Endodermal cell (in vitro differentiated cells): Measurements from ENCODE around the gene MICB. TPM values are rescaled to one million over a fixed set of nuclear protein-coding genes. Genes with fewer than 3 reads are reported as not detected.

Source experiments
- DNase-seq: peaks from one replicate; pipeline ENCODE4 v3.0.0-alpha.2; 2017
- H3K27ac ChIP-seq: 2 replicates; pipeline ENCODE4 v1.5.1; 2013; ENCODE audit warnings: mild to moderate bottlenecking, low read depth, low read length, moderate library complexity
- H3K27me3 ChIP-seq: 2 replicates; pipeline ENCODE4 v1.6.1; 2013; ENCODE audit warnings: mild to moderate bottlenecking, low read length, moderate library complexity; ENCODE audit not compliant: insufficient read depth, control insufficient read depth, poor library complexity, severe bottlenecking
- H3K36me3 ChIP-seq: 2 replicates; pipeline ENCODE4 v1.7.0; 2013; ENCODE audit warnings: mild to moderate bottlenecking, low read length, moderate library complexity; ENCODE audit not compliant: control insufficient read depth, insufficient read depth
- H3K4me1 ChIP-seq: one replicate; pipeline ENCODE4 v1.7.0; 2013; ENCODE audit warnings: low read length; ENCODE audit not compliant: control insufficient read depth, insufficient read depth
- H3K4me3 ChIP-seq: 2 replicates; pipeline ENCODE4 v1.5.1; 2013; ENCODE audit warnings: mild to moderate bottlenecking, low read length, moderate library complexity
- H3K9ac ChIP-seq: 2 replicates; pipeline ENCODE4 v1.6.1; 2013; ENCODE audit warnings: mild to moderate bottlenecking, low read length, moderate library complexity; ENCODE audit not compliant: poor library complexity, severe bottlenecking; ENCODE audit errors: extremely low read depth
- H3K9me3 ChIP-seq: 2 replicates; pipeline ENCODE4 v1.6.1; 2013; ENCODE audit warnings: mild to moderate bottlenecking, low read length, moderate library complexity; ENCODE audit not compliant: control insufficient read depth
- H3K27ac Mint-ChIP-seq: 2 replicates; pipeline ENCODE4 v1.8.0; 2020; ENCODE audit warnings: mixed read lengths
- H3K27me3 Mint-ChIP-seq: 2 replicates; pipeline ENCODE4 v1.8.0; 2021; ENCODE audit warnings: mild to moderate bottlenecking, mixed read lengths; ENCODE audit not compliant: insufficient read depth
- H3K36me3 Mint-ChIP-seq: 2 replicates; pipeline ENCODE4 v1.8.0; 2020; ENCODE audit warnings: low read depth, mixed read lengths
- H3K4me1 Mint-ChIP-seq: 2 replicates; pipeline ENCODE4 v1.8.0; 2020; ENCODE audit warnings: mixed read lengths
- H3K4me3 Mint-ChIP-seq: 2 replicates; pipeline ENCODE4 v1.8.0; 2020; ENCODE audit warnings: mild to moderate bottlenecking, moderate library complexity, mixed read lengths
- H3K9me3 Mint-ChIP-seq: 2 replicates; pipeline ENCODE4 v1.8.0; 2020; ENCODE audit warnings: mild to moderate bottlenecking, mixed read lengths
- CTCF ChIP-seq: fragments of 200-600 bp; sonication (generic); conservative IDR thresholded peaks from 2 replicates; pipeline ENCODE4 v1.5.0; 2021; ENCODE audit warnings: antibody characterized with exemption, mild to moderate bottlenecking
- WGBS, 2 experiments: methylation state at CpG; one replicate each; pipeline versions ENCODE4 v1.1.5 to v1.1.7; 2013; ENCODE audit warnings: missing lambda C conversion rate in 2 of 2, mixed read lengths in 1 of 2; ENCODE audit not compliant: insufficient coverage in 1 of 2, insufficient read length in 1 of 2; 5-methylcytosine and 5-hydroxymethylcytosine counted together
- total RNA-seq, 2 donors: library from RNA; stranded (reverse); fragmentation: NEBNext Ultra II Directional in 1 of 2; extraction: Animal tissue kit (Norgen Biotek cat#: 25700) in 1 of 2; gene quantifications; 2 replicates in 1 of 2; 3 replicates in 1 of 2; pipeline ENCODE4 v1.2.1, GENCODE V29; 2021

The MICB gene
- total RNA-seq, 2 donors from 2014 or later: 8.2 to 8.5 TPM

DNA sequence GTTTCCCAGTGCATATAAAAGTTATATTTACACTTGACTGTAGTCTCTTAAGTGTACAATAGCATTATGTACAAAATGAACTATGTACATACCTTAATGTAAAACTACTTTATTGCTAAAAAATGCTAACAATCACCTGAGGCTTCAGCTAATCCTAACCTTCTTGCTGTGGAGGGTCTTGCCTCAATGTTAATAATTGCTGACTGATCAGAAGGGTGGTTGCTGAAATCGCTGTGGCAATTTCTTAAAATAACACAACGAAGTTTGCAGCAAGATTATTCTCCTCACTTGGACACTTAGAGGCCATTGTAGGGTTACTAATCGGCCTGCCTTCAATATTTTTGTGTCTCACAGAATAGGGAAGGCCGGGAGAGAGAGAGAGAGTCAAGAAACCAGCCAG is 24.7 kb upstream of the MICB start:
- Histone ChIP-seq H3K27me3 (peaks cover 17% of the 10 kb centered on the region), H3K27ac (no peak overlapping the region), H3K36me3 (no peaks in the 10 kb centered on the region), H3K9me3 (no peaks in the 10 kb centered on the region), H3K4me3 (no peak overlapping the region), H3K4me1 (no peaks in the 10 kb centered on the region), H3K9ac (no peak overlapping the region)
- 84 to 93% methylated on average over 3 to 4 of the region's 4 CpGs for WGBS, 2 experiments
- no peak for TF ChIP-seq CTCF
- Mint-ChIP-seq H3K36me3 (no peaks in the 10 kb centered on the region), H3K27ac (no peak overlapping the region), H3K27me3 (peaks cover 37% of the 10 kb centered on the region), H3K4me3 (no peak overlapping the region), H3K4me1 (no peaks in the 10 kb centered on the region), H3K9me3 (no peaks in the 10 kb centered on the region)
- no peak for DNase-seq

GRCh38 chr6:31473780-31474761 is 23.9 kb upstream of the MICB start:
- no peak overlapping the region for H3K4me3 ChIP-seq
- H3K27ac Mint-ChIP-seq: no peak overlapping the region
- no peaks in the 10 kb centered on the region for H3K4me1 Mint-ChIP-seq
- H3K27ac ChIP-seq: no peak overlapping the region
- WGBS, 2 experiments: 93 to 98% methylated on average over 7 to 8 of the region's 8 CpGs
- H3K27me3 ChIP-seq: peaks cover 17% of the 10 kb centered on the region
- TF ChIP-seq CTCF: no peak
- DNase-seq: peak; percentile 24
- no peaks in the 10 kb centered on the region for H3K4me1 ChIP-seq
- no peaks in the 10 kb centered on the region for H3K9me3 ChIP-seq
- H3K27me3 Mint-ChIP-seq: peaks cover 41% of the 10 kb centered on the region
- H3K4me3 Mint-ChIP-seq: no peak overlapping the region
- H3K36me3 Mint-ChIP-seq: no peaks in the 10 kb centered on the region
- no peaks in the 10 kb centered on the region for H3K9me3 Mint-ChIP-seq
- H3K36me3 ChIP-seq: no peaks in the 10 kb centered on the region
- H3K9ac ChIP-seq: no peak overlapping the region

DNA sequence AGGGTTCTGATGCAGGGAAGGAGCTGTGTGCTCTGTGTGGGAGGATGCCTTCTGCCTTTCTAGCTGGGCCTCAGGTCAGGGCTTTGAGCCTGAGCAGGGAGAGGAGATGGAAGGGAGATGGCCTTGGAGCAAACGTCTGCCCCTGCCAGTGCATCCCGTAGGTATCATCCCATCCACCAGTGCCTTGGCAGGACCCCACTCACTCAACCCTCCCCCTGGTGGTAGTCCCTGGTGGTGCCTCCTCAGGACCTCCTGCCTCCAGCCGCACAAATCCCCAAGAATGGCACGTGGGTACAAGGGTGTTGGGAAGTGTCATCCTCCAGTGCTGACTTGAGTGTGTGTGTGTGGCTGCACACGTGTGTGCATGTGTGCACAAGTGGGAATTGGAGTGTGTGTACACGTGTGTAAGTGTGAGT is 23.1 kb upstream of the MICB start:
- 80 to 93% methylated on average over 1 to 6 of the region's 6 CpGs for WGBS, 2 experiments
- DNase-seq: peak; percentile 80
- no peaks in the 10 kb centered on the region for H3K4me1 Mint-ChIP-seq
- H3K27ac ChIP-seq: no peak overlapping the region
- H3K36me3 ChIP-seq: no peaks in the 10 kb centered on the region
- H3K27me3 Mint-ChIP-seq: peaks cover 37% of the 10 kb centered on the region
- no peak overlapping the region for H3K4me3 ChIP-seq
- no peaks in the 10 kb centered on the region for H3K9me3 Mint-ChIP-seq
- H3K27me3 ChIP-seq: peaks cover 17% of the 10 kb centered on the region
- no peak overlapping the region for H3K9ac ChIP-seq
- H3K27ac Mint-ChIP-seq: no peak overlapping the region
- H3K4me1 ChIP-seq: no peaks in the 10 kb centered on the region
- no peaks in the 10 kb centered on the region for H3K36me3 Mint-ChIP-seq
- no peaks in the 10 kb centered on the region for H3K9me3 ChIP-seq
- no peak overlapping the region for H3K4me3 Mint-ChIP-seq
- TF ChIP-seq CTCF: peak; percentile 69
